ENCODE measurements around the gene STK40. TPM values are rescaled to one million over a fixed set of nuclear protein-coding genes. Genes with fewer than 3 reads are reported as not detected.

Gene STK40
- total RNA-seq, 2 experiments from 2014 or later, result 41.2 to 44.4 TPM

DNA sequence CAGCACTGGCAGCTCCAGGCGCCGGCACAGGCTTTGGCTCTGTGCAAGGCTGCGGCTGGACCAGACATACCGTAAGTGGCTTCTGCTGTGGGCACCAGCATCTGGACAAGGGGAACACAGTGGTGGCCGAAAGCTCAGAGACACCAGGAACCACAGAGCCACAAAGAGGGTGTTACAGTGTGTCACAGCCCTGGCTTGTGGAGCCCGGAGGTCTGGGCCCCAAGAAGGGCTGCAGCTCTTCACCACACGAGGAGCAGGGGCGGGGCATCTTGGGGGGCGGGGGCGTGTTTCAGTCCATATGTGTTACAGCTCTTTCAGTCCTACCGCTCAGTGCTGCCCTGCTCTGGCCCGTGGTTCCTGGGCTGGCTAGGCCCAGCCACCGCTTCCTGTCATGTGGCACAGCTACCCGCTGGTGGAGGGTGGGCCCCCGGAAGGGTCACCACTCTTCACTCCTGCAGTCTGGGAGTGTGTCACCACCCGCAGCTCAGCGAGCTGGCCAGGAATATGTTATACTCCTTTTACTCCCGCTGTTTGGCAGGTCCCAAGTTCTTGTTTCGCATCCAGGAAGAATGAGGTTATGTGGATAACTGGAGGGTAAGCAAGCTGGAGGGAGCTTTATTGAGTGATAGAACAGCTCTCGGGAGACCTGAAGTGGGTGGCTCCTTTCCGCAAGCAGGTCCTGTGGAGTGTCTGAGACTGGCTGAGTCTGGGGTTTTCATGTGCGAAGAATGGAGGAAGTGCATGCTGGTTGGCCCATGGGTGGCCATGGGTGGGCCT lies 15.3 kb upstream of the STK40 start:
- ATAC-seq (peak; percentile 71), DNase-seq (peak; percentile 88)
- POLR2A ChIA-PET, result interaction anchor here (1.0 to 6.3 kb wide), 4 partner anchors 10 to 32 kb away, joined by 3 to 119 read pairs (median 4); partner anchors contain the start of gene STK40
- Mint-ChIP-seq H3K36me3 (ENCODE audit: low read depth) (peaks cover 5% of the 10 kb centered on the region), H3K4me3 (peak overlapping the region; percentile 59), H3K27me3 (no peaks in the 10 kb centered on the region), H3K27ac (peak overlapping the region; percentile 69), H3K9me3 (no peaks in the 10 kb centered on the region), H3K4me1 (ENCODE audit: low read depth) (peaks cover 26% of the 10 kb centered on the region)
- TF ChIP-seq, protein P1, sequence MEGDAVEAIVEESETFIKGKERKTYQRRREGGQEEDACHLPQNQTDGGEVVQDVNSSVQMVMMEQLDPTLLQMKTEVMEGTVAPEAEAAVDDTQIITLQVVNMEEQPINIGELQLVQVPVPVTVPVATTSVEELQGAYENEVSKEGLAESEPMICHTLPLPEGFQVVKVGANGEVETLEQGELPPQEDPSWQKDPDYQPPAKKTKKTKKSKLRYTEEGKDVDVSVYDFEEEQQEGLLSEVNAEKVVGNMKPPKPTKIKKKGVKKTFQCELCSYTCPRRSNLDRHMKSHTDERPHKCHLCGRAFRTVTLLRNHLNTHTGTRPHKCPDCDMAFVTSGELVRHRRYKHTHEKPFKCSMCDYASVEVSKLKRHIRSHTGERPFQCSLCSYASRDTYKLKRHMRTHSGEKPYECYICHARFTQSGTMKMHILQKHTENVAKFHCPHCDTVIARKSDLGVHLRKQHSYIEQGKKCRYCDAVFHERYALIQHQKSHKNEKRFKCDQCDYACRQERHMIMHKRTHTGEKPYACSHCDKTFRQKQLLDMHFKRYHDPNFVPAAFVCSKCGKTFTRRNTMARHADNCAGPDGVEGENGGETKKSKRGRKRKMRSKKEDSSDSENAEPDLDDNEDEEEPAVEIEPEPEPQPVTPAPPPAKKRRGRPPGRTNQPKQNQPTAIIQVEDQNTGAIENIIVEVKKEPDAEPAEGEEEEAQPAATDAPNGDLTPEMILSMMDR (IDR thresholded peaks at IDR 0.05), result no peak
- CTCF ChIA-PET, result interaction anchor here (0.5 to 6.2 kb wide), 6 partner anchors 11 to 115 kb away, joined by 3 to 29 read pairs (median 3); no protein-coding TSS in a partner anchor
- intact Hi-C loops (cut with micrococcal nuclease), result no loop called here

DNA sequence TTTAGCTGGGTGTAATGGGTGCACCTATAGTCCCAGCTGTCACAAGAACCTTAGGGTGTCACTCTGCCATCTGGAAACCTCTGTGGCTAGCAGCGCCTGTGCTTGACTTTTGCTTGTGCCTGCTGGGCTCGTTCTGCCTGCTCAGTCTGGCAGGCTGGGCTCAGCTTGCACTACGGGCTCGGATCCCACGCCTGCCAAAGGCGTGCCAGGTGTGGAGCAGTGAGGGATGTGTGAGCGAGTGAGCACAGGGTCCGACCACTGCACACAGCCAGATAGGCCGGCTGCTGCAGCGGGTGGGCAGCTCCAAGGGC lies 14.7 kb upstream of the STK40 start:
- peaks cover 5% of the 10 kb centered on the region for H3K36me3 Mint-ChIP-seq (ENCODE audit: low read depth)
- TF ChIP-seq, protein P1 (IDR thresholded peaks at IDR 0.05), result no peak
- DNase-seq (no peak), ATAC-seq (no peak)
- no peak overlapping the region for H3K4me3 Mint-ChIP-seq
- CTCF ChIA-PET, result interaction anchor here (0.5 to 6.2 kb wide), 6 partner anchors 12 to 115 kb away, joined by 3 to 29 read pairs (median 3); no protein-coding TSS in a partner anchor
- POLR2A ChIA-PET, result interaction anchor here (0.6 to 6.3 kb wide), 5 partner anchors 9 to 290 kb away, joined by 3 to 119 read pairs (median 3); partner anchors contain the start of gene STK40
- no peaks in the 10 kb centered on the region for H3K9me3 Mint-ChIP-seq
- peaks cover 26% of the 10 kb centered on the region for H3K4me1 Mint-ChIP-seq (ENCODE audit: low read depth)
- intact Hi-C loops (cut with micrococcal nuclease), result no loop called here
- H3K27ac Mint-ChIP-seq, result no peak overlapping the region
- H3K27me3 Mint-ChIP-seq, result no peaks in the 10 kb centered on the region

- POLR2A ChIA-PET, result interaction anchor here (1.2 to 6.3 kb wide), 9 partner anchors 10 to 237 kb away, joined by 3 to 119 read pairs (median 10); partner anchors contain the start of genes EVA1B and STK40
- Mint-ChIP-seq H3K36me3 (ENCODE audit: low read depth) (peaks cover 12% of the 10 kb centered on the region), H3K4me3 (peak overlapping the region; percentile 84), H3K9me3 (no peaks in the 10 kb centered on the region), H3K27ac (peak overlapping the region; percentile 99), H3K27me3 (no peaks in the 10 kb centered on the region), H3K4me1 (ENCODE audit: low read depth) (peaks cover 29% of the 10 kb centered on the region)
- CTCF ChIA-PET, result interaction anchor here (0.9 to 6.2 kb wide), 7 partner anchors 12 to 249 kb away, joined by 3 to 29 read pairs (median 7); partner anchors contain the start of gene TRAPPC3
- ATAC-seq (no peak), DNase-seq (no peak)
- TF ChIP-seq, protein P1 (IDR thresholded peaks at IDR 0.05), result no peak
- intact Hi-C loops (cut with micrococcal nuclease), result no loop called here
Measured at GRCh38 chr1:36398370-36398977, 12.8 kb upstream of the STK40 start.

GRCh38 chr1:36397378-36398230 lies 11.9 kb upstream of the STK40 start, which contains the start of gene LSM10:
LSM10 (minus strand) TSS chr1:36397908; CDS start chr1:36394129, 3,779 bp downstream.
- H3K36me3 Mint-ChIP-seq (ENCODE audit: low read depth), result peaks cover 16% of the 10 kb centered on the region
- peak; percentile 86 for ATAC-seq
- TF ChIP-seq, protein P1 (IDR thresholded peaks at IDR 0.05), result no peak
- peak within 1 kb of the TSS; percentile 99 for H3K27ac Mint-ChIP-seq
- H3K9me3 Mint-ChIP-seq, result no peaks in the 10 kb centered on the region
- peaks cover 29% of the 10 kb centered on the region for H3K4me1 Mint-ChIP-seq (ENCODE audit: low read depth)
- DNase-seq, result peak; percentile 96
- peak within 1 kb of the TSS; percentile 84 for H3K4me3 Mint-ChIP-seq
- POLR2A ChIA-PET, result interaction anchor here (0.9 to 6.3 kb wide), 14 partner anchors 8 to 241 kb away, joined by 3 to 119 read pairs (median 4); partner anchors contain the start of genes EVA1B and STK40
- CTCF ChIA-PET, result interaction anchor here (0.7 to 6.2 kb wide), 9 partner anchors 11 to 248 kb away, joined by 3 to 29 read pairs (median 7); partner anchors contain the start of gene TRAPPC3
- intact Hi-C loops (cut with micrococcal nuclease), result no loop called here
- no peaks in the 10 kb centered on the region for H3K27me3 Mint-ChIP-seq

Data from activated CD8-positive, alpha-beta T cell treated with anti-CD3 and anti-CD28 coated beads for 36 hours (primary cell).